CD14-positive monocyte (primary cell): ENCODE measurements around the gene SETD1A. TPM values are rescaled to one million over a fixed set of nuclear protein-coding genes. Genes with fewer than 3 reads are reported as not detected.

ENCODE experiments used
- DNase-seq, 3 donors: peaks; one replicate each; pipeline ENCODE4 v3.0.0-alpha.2; 2011 to 2022
- H2AFZ ChIP-seq: 2 replicates; pipeline ENCODE4 v1.6.0; 2012; ENCODE audit warnings: mild to moderate bottlenecking, low read depth, low read length, inconsistent platforms; ENCODE audit not compliant: insufficient read depth, poor library complexity, severe bottlenecking
- H3K27ac ChIP-seq, 2 donors: 1 replicate in 1 of 2; 2 replicates in 1 of 2; pipeline ENCODE4 v1.5.1; 2012 to 2013; ENCODE audit warnings: low read length in 2 of 2, control low read depth in 1 of 2, inconsistent platforms in 1 of 2, low read depth in 1 of 2, mild to moderate bottlenecking in 1 of 2
- H3K27me3 ChIP-seq, 2 donors: one replicate each; pipeline versions ENCODE4 v1.6.0 to v1.6.1; 2011 to 2013; ENCODE audit warnings: low read length in 2 of 2; ENCODE audit not compliant: control insufficient read depth in 2 of 2, insufficient read depth in 2 of 2
- H3K36me3 ChIP-seq, 2 donors: replicated peaks in 1 of 2; 1 replicate in 1 of 2; 2 replicates in 1 of 2; pipeline versions ENCODE4 v1.5.1 to v1.6.1; 2012 to 2013; ENCODE audit warnings: low read length in 2 of 2, control low read depth in 1 of 2, inconsistent platforms in 1 of 2, mild to moderate bottlenecking in 1 of 2; ENCODE audit not compliant: insufficient read depth in 2 of 2, control insufficient read depth in 1 of 2
- H3K4me1 ChIP-seq, 2 donors: 1 replicate in 1 of 2; 2 replicates in 1 of 2; pipeline versions ENCODE4 v1.5.1 to v1.6.1; 2012 to 2013; ENCODE audit warnings: low read length in 2 of 2, control low read depth in 1 of 2, inconsistent platforms in 1 of 2, mild to moderate bottlenecking in 1 of 2, moderate library complexity in 1 of 2; ENCODE audit not compliant: insufficient read depth in 2 of 2, control insufficient read depth in 1 of 2
- H3K4me2 ChIP-seq: replicated peaks from 2 replicates; pipeline ENCODE3; 2012; ENCODE audit warnings: low read length, moderate library complexity, mild to moderate bottlenecking; ENCODE audit not compliant: poor library complexity, severe bottlenecking; ENCODE audit errors: extremely low read depth
- H3K4me3 ChIP-seq, 3 experiments: fragments of 200-600 bp in 1 of 3; sonication (generic) in 1 of 3; replicated peaks in 1 of 3; 1 replicate in 2 of 3; 2 replicates in 1 of 3; pipeline ENCODE4 v1.5.1; 2011 to 2013; ENCODE audit warnings: low read length in 3 of 3, mild to moderate bottlenecking in 3 of 3, control low read depth in 2 of 3, low read depth in 2 of 3, inconsistent platforms in 1 of 3, moderate library complexity in 1 of 3
- H3K79me2 ChIP-seq: 2 replicates; pipeline ENCODE4 v1.6.0; 2012; ENCODE audit warnings: mild to moderate bottlenecking, control low read depth, inconsistent platforms, low read length, moderate library complexity; ENCODE audit not compliant: insufficient read depth
- H3K9ac ChIP-seq: 2 replicates; pipeline ENCODE4 v1.6.0; 2017; ENCODE audit warnings: low read length, mild to moderate bottlenecking; ENCODE audit not compliant: insufficient read depth, poor library complexity, severe bottlenecking
- H3K9me3 ChIP-seq, 2 donors: replicated peaks in 1 of 2; 1 replicate in 1 of 2; 2 replicates in 1 of 2; pipeline versions ENCODE4 v1.5.1 to v1.6.1; 2012 to 2013; ENCODE audit warnings: low read length in 2 of 2, control low read depth in 1 of 2; ENCODE audit not compliant: control insufficient read depth in 1 of 2, insufficient read depth in 1 of 2
- H4K20me1 ChIP-seq: 2 replicates; pipeline ENCODE4 v1.6.0; 2012; ENCODE audit warnings: mild to moderate bottlenecking, low read length, control low read depth, moderate library complexity; ENCODE audit not compliant: insufficient read depth
- H3K27ac Mint-ChIP-seq, 7 donors: one replicate each; pipeline ENCODE4 v1.8.0; 2020; ENCODE audit warnings: mild to moderate bottlenecking in 7 of 7, mixed read lengths in 7 of 7, moderate library complexity in 6 of 7, inconsistent platforms in 2 of 7
- H3K27me3 Mint-ChIP-seq, 3 donors: one replicate each; pipeline ENCODE4 v1.8.0; 2021 to 2022; ENCODE audit warnings: low read depth in 3 of 3, mild to moderate bottlenecking in 3 of 3, mixed read lengths in 3 of 3, moderate library complexity in 3 of 3, inconsistent platforms in 1 of 3
- H3K36me3 Mint-ChIP-seq, 2 donors: one replicate each; pipeline ENCODE4 v1.8.0; 2020; ENCODE audit warnings: mixed read lengths in 2 of 2, inconsistent platforms in 1 of 2, mild to moderate bottlenecking in 1 of 2
- H3K4me1 Mint-ChIP-seq: one replicate; pipeline ENCODE4 v1.8.0; 2020; ENCODE audit warnings: mild to moderate bottlenecking, mixed read lengths
- H3K4me3 Mint-ChIP-seq, 2 donors: one replicate each; pipeline ENCODE4 v1.8.0; 2020; ENCODE audit warnings: mild to moderate bottlenecking in 2 of 2, mixed read lengths in 2 of 2, moderate library complexity in 1 of 2
- H3K9me3 Mint-ChIP-seq, 7 donors: one replicate each; pipeline ENCODE4 v1.8.0; 2020 to 2022; ENCODE audit warnings: mixed read lengths in 7 of 7, mild to moderate bottlenecking in 6 of 7, moderate library complexity in 6 of 7, inconsistent platforms in 2 of 7
- CTCF ChIP-seq: fragments of 200-600 bp; IDR thresholded peaks from one replicate; pipeline ENCODE4 v1.8.0; 2022; ENCODE audit warnings: antibody characterized with exemption, mild to moderate bottlenecking
- WGBS: methylation state at CpG from one replicate; pipeline ENCODE4 v1.1.5; 2013; ENCODE audit warnings: missing lambda C conversion rate; ENCODE audit not compliant: insufficient coverage; 5-methylcytosine and 5-hydroxymethylcytosine counted together
- intact Hi-C, 2 donors: fragments of 100-400 bp; cut with micrococcal nuclease; formaldehyde crosslinking; loops; one replicate each; pipeline versions ENCODE4 v1.15.0 to v1.15.1; 2023
- polyA plus RNA-seq, 3 donors: library from polyadenylated mRNA; depleted of rRNA in 1 of 3; unstranded in 2 of 3; stranded (reverse) in 1 of 3; fragments of 300-500 nt in 2 of 3; fragments of >200 nt in 1 of 3; fragmentation: Illumina TruSeq in 2 of 3; gene quantifications; 1 replicate in 2 of 3; 2 replicates in 1 of 3; pipeline ENCODE4 v1.2.3, GENCODE V29; 2012 to 2021

Gene SETD1A
- polyA plus RNA-seq, 3 donors: 0.16 to 6.6 (median 1.3) TPM

GRCh38 chr16:30947859-30948666 is 9.5 kb upstream of the SETD1A start:
- Histone ChIP-seq H3K79me2 (peaks cover 40% of the 10 kb centered on the region), H3K9ac (peak overlapping the region; percentile 91), H4K20me1 (peaks cover 36% of the 10 kb centered on the region), H3K9me3 (no peaks in the 10 kb centered on the region), H3K4me1 (peaks cover 25 to 28% of the 10 kb centered on the region in 2 donors), H3K4me2 (peak overlapping the region; percentile 99), H3K4me3 (peak overlapping the region; percentile 59 to 99 (median 85)), H3K27ac (peak overlapping the region; percentile 37 to 80), H2AFZ (peak overlapping the region; percentile 91), H3K36me3 (peaks cover 19 to 37% of the 10 kb centered on the region in 2 donors), H3K27me3 (no peaks in the 10 kb centered on the region)
- intact Hi-C loops: no loop called here
- no peak for TF ChIP-seq CTCF
- H3K27me3 Mint-ChIP-seq: peaks cover 0 to 3% (median 0%) of the 10 kb centered on the region in 3 donors
- H3K4me3 Mint-ChIP-seq: peak overlapping the region; percentile 90 to 93
- peaks cover 0 to 1% (median 0%) of the 10 kb centered on the region in 7 donors for H3K9me3 Mint-ChIP-seq
- peak overlapping the region in 2 of 7 donors; percentile 68 to 94 for H3K27ac Mint-ChIP-seq
- H3K36me3 Mint-ChIP-seq: peaks cover 14 to 46% of the 10 kb centered on the region in 2 donors
- H3K4me1 Mint-ChIP-seq: peaks cover 19% of the 10 kb centered on the region
- whole genome bisulfite sequencing: 67% methylated on average over 20 of the region's 44 CpGs
- DNase-seq: peak; percentile 48 to 58 (median 51)

GRCh38 chr16:30948667-30949649 is 8.6 kb upstream of the SETD1A start, which contains the start of gene ORAI3:
Gene ORAI3 (plus strand): TSS chr16:30949068. CDS start chr16:30949290, 222 bp downstream.
- peaks cover 0 to 1% (median 0%) of the 10 kb centered on the region in 7 donors for H3K9me3 Mint-ChIP-seq
- peak within 1 kb of the TSS; percentile 59 to 99 (median 85) for H3K4me3 ChIP-seq
- peaks cover 25 to 28% of the 10 kb centered on the region in 2 donors for H3K4me1 ChIP-seq
- TF ChIP-seq CTCF: no peak
- DNase-seq: peak; percentile 69 to 85 (median 79)
- peak within 1 kb of the TSS; percentile 99 for H3K4me2 ChIP-seq
- H3K79me2 ChIP-seq: peaks cover 44% of the 10 kb centered on the region
- H3K27ac Mint-ChIP-seq: peak within 1 kb of the TSS; percentile 86 to 95 (median 93)
- H3K27me3 ChIP-seq: no peaks in the 10 kb centered on the region
- peak within 1 kb of the TSS; percentile 91 for H2AFZ ChIP-seq
- H3K36me3 ChIP-seq: peaks cover 20 to 39% of the 10 kb centered on the region in 2 donors
- intact Hi-C loops: no loop called here
- peaks cover 12 to 45% of the 10 kb centered on the region in 2 donors for H3K36me3 Mint-ChIP-seq
- H3K9me3 ChIP-seq: no peaks in the 10 kb centered on the region
- H4K20me1 ChIP-seq: peaks cover 45% of the 10 kb centered on the region
- H3K27ac ChIP-seq: peak within 1 kb of the TSS; percentile 38 to 80
- peak within 1 kb of the TSS; percentile 91 for H3K9ac ChIP-seq
- H3K4me1 Mint-ChIP-seq: peaks cover 22% of the 10 kb centered on the region
- H3K4me3 Mint-ChIP-seq: peak within 1 kb of the TSS; percentile 90 to 97
- peaks cover 0 to 4% (median 0%) of the 10 kb centered on the region in 3 donors for H3K27me3 Mint-ChIP-seq
- under 1% methylated on average over 66 of the region's 70 CpGs for WGBS
